Sciatic nerve (tissue), 2 donors: ENCODE results near the gene PLEKHA1. TPM values are rescaled to one million over a fixed set of nuclear protein-coding genes. Genes with fewer than 3 reads are reported as not detected.

ENCODE experiments used
- ATAC-seq: fragments of 200-7000 bp; cut with Tn5 transposase; one replicate; pipeline ENCODE4 v1.9.1; 2020; ENCODE audit warnings: mild to moderate bottlenecking, moderate library complexity
- DNase-seq: peaks from one replicate; pipeline ENCODE4 v3.0.0-alpha.2; 2020; ENCODE audit warnings: low spot score
- intact Hi-C: fragments of 100-400 bp; cut with DNase I; formaldehyde crosslinking; loops from one replicate; pipeline ENCODE4 v1.14.2; 2022
- total RNA-seq: library from RNA; stranded (reverse); fragmentation: NEBNext Ultra II Directional; extraction: Animal tissue kit (Norgen Biotek cat#: 25700); gene quantifications from one replicate; pipeline ENCODE4 v1.2.1, GENCODE V29; 2021
- donor health status: DM: no; HTN: no; CAD: no.
- donor health status: DM: no; HTN: no; CAD: no.

Gene PLEKHA1
- total RNA-seq, 1 donor from 2014 or later, result 41.2 TPM

GRCh38 chr10:122407375-122408125 is 33.0 kb downstream of the PLEKHA1 start:
- intact Hi-C loops, result no loop called here
- no peak for DNase-seq
- peak; percentile 61 for ATAC-seq

- ATAC-seq (no peak), DNase-seq (no peak)
- intact Hi-C loops, result no loop called here
Observed at GRCh38 chr10:122413327-122413726, 38.8 kb downstream of the PLEKHA1 start.

- no peak for ATAC-seq
- intact Hi-C loops, result no loop called here
- no peak for DNase-seq
Observed at GRCh38 chr10:122417667-122418066, 43.2 kb downstream of the PLEKHA1 start.

- ATAC-seq, result no peak
- intact Hi-C loops, result no loop called here
- no peak for DNase-seq
Observed at GRCh38 chr10:122419016-122419415, 44.5 kb downstream of the PLEKHA1 start.

- intact Hi-C loops, result no loop called here
- DNase-seq (no peak), ATAC-seq (no peak)
Observed at GRCh38 chr10:122419876-122420623, 45.5 kb downstream of the PLEKHA1 start.

- intact Hi-C loops, result no loop called here
- DNase-seq, result no peak
- ATAC-seq, result no peak
Observed at GRCh38 chr10:122420624-122421007, 46.1 kb downstream of the PLEKHA1 start.

GRCh38 chr10:122421054-122421625 is 46.6 kb downstream of the PLEKHA1 start:
- intact Hi-C loops, result no loop called here

GRCh38 chr10:122421742-122422141 is 47.2 kb downstream of the PLEKHA1 start:
- ATAC-seq, result no peak
- intact Hi-C loops, result no loop called here
- no peak for DNase-seq

More at GRCh38 chr10:122421054-122421625, 46.6 kb downstream of the PLEKHA1 start:
- DNase-seq (no peak), ATAC-seq (no peak)

GRCh38 chr10:122422266-122422989 is 47.9 kb downstream of the PLEKHA1 start:
- no peak for DNase-seq
- intact Hi-C loops, result no loop called here
- ATAC-seq, result no peak

GRCh38 chr10:122424059-122424458 is 49.6 kb downstream of the PLEKHA1 start:
- DNase-seq (no peak), ATAC-seq (no peak)
- intact Hi-C loops, result no loop called here

- no peak for ATAC-seq
- intact Hi-C loops, result no loop called here
- DNase-seq, result no peak
Observed at GRCh38 chr10:122426829-122427228, 52.3 kb downstream of the PLEKHA1 start.

- ATAC-seq (no peak), DNase-seq (no peak)
- intact Hi-C loops, result no loop called here
Observed at GRCh38 chr10:122427280-122427679, 52.8 kb downstream of the PLEKHA1 start.

- ATAC-seq, result peak; percentile 49
Observed at GRCh38 chr10:122435212-122435827, 60.8 kb downstream of the PLEKHA1 start.

GRCh38 chr10:122441961-122442360 is 67.5 kb downstream of the PLEKHA1 start:
- no peak for ATAC-seq
- no peak for DNase-seq
- intact Hi-C loops, result no loop called here

More at GRCh38 chr10:122435212-122435827, 60.8 kb downstream of the PLEKHA1 start:
- intact Hi-C loops, result loop anchor here (5.0 to 10.0 kb wide), 2 partner anchors 91 to 138 kb away; no protein-coding TSS in a partner anchor
- DNase-seq, result no peak

- no peak for ATAC-seq
Observed at GRCh38 chr10:122445469-122445868, 71.0 kb downstream of the PLEKHA1 start.

GRCh38 chr10:122445904-122446303 is 71.4 kb downstream of the PLEKHA1 start:
- intact Hi-C loops, result no loop called here
- ATAC-seq (no peak), DNase-seq (no peak)

More at GRCh38 chr10:122445469-122445868, 71.0 kb downstream of the PLEKHA1 start:
- intact Hi-C loops, result no loop called here
- no peak for DNase-seq

- ATAC-seq, result peak; percentile 28
- intact Hi-C loops, result no loop called here
- DNase-seq, result no peak
Observed at GRCh38 chr10:122446668-122447423, 72.3 kb downstream of the PLEKHA1 start.

- intact Hi-C loops, result no loop called here
- no peak for ATAC-seq
- no peak for DNase-seq
Observed at GRCh38 chr10:122448600-122448999, 74.1 kb downstream of the PLEKHA1 start.
